ENCODE measurements around the gene LRRC51.

The LRRC51 gene

DNA sequence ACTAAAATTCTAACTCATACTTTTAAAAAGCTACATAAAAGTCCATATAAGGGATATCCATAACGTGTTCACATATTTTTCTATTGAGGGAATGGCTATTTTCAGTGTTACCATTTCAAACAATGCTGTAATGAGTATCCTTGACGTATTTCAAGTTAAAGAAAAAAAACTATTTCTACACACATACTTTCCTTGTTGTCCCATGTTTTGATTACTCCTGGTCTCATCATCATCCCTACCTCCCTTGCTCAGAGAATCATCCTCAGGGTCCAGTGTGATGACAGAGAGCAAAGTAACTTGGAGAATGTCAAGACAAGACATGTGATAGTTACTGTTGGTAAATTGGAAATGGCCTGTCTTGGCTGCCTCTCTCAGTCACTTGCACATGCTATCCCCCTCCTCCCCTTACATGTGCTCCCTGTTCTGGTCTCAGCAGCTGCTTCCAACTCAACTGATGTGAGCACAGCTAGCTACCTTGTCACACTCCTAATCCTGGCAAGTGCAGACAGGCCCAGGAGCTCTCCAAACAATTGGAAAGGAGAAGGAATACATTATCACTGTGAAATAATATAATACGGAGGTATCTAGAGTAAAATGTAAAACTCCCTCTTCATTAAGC, 22.1 kb upstream of the LRRC51 start:
- Histone ChIP-seq H2AFZ (ENCODE audit: low read depth, low read length) (no peak overlapping the region), H3K4me1 (ENCODE audit: low read length) (peaks cover 5% of the 10 kb centered on the region; the same call in 1 of the 2 replicates), H3K9ac (ENCODE audit: low read length) (no peak overlapping the region), H3K9me3 (ENCODE audit: insufficient read depth, low read length) (no peaks in the 10 kb centered on the region), H3K79me2 (ENCODE audit: low read length) (peaks cover 6% of the 10 kb centered on the region; the same call in 1 of the 2 replicates), H3K27me3 (ENCODE audit: low read depth, low read length) (no peaks in the 10 kb centered on the region), H3K4me3 (ENCODE audit: low read length) (no peak overlapping the region), H3K27ac (ENCODE audit: low read length) (no peak overlapping the region), H3K4me2 (ENCODE audit: low read length) (no peak overlapping the region), H3K36me3 (replicated peaks; ENCODE audit: low read depth, low read length) (peaks cover 15% of the 10 kb centered on the region), H4K20me1 (ENCODE audit: insufficient read depth, low read length) (no peaks in the 10 kb centered on the region)
- TF ChIP-seq, protein P1, sequence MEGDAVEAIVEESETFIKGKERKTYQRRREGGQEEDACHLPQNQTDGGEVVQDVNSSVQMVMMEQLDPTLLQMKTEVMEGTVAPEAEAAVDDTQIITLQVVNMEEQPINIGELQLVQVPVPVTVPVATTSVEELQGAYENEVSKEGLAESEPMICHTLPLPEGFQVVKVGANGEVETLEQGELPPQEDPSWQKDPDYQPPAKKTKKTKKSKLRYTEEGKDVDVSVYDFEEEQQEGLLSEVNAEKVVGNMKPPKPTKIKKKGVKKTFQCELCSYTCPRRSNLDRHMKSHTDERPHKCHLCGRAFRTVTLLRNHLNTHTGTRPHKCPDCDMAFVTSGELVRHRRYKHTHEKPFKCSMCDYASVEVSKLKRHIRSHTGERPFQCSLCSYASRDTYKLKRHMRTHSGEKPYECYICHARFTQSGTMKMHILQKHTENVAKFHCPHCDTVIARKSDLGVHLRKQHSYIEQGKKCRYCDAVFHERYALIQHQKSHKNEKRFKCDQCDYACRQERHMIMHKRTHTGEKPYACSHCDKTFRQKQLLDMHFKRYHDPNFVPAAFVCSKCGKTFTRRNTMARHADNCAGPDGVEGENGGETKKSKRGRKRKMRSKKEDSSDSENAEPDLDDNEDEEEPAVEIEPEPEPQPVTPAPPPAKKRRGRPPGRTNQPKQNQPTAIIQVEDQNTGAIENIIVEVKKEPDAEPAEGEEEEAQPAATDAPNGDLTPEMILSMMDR (IDR thresholded peaks at IDR 0.05; ENCODE audit: low read depth, low read length), result no peak
- no peak for TF ChIP-seq EZH2phosphoT487 (IDR thresholded peaks at IDR 0.05; ENCODE audit: low read depth)

DNA sequence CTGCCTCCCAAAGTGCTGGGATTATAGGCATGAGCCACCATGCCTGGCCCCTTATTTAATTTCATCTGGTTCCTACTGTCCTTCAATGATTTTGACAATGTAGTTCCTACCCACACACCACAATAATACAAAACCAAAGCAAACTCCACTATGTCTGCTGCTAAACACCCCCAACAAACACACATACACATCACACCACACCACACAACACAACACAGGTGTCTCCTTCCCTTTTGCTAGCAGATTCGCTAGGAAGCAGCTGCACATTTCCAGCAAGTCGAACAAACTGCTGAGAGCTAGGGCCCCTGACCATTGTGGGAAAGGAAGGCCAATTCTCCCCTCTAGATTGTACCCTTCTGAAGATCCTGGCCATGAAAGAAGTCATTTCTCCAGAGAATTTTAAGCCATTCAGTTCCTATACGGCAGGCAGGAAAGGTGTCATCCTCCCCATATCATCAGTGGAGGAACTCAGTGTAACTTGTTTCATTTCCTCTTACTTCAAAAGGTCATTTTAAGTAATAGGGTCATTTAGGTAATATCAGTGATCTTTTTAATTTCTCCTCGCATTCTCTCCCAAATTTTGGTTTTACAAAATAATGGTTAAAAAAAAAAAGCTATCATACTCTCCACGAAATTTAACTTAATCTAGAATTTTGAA, 18.8 kb upstream of the LRRC51 start:
- peaks cover 5% of the 10 kb centered on the region; the same call in 1 of the 2 replicates for H3K4me1 ChIP-seq (ENCODE audit: low read length)
- H3K4me2 ChIP-seq (ENCODE audit: low read length), result peak overlapping the region; percentile 27; the same call in 1 of the 2 replicates
- H2AFZ ChIP-seq (ENCODE audit: low read depth, low read length), result no peak overlapping the region
- H3K79me2 ChIP-seq (ENCODE audit: low read length), result peaks cover 9% of the 10 kb centered on the region; the same call in 1 of the 2 replicates
- TF ChIP-seq, protein P1 (IDR thresholded peaks at IDR 0.05; ENCODE audit: low read depth, low read length), result no peak
- TF ChIP-seq EZH2phosphoT487 (IDR thresholded peaks at IDR 0.05; ENCODE audit: low read depth), result no peak
- no peak overlapping the region for H3K4me3 ChIP-seq (ENCODE audit: low read length)
- no peaks in the 10 kb centered on the region for H3K9me3 ChIP-seq (ENCODE audit: insufficient read depth, low read length)
- H4K20me1 ChIP-seq (ENCODE audit: insufficient read depth, low read length), result no peaks in the 10 kb centered on the region
- H3K9ac ChIP-seq (ENCODE audit: low read length), result no peak overlapping the region
- no peaks in the 10 kb centered on the region for H3K27me3 ChIP-seq (ENCODE audit: low read depth, low read length)
- H3K27ac ChIP-seq (ENCODE audit: low read length), result no peak overlapping the region
- peaks cover 15% of the 10 kb centered on the region for H3K36me3 ChIP-seq (replicated peaks; ENCODE audit: low read depth, low read length)

DNA sequence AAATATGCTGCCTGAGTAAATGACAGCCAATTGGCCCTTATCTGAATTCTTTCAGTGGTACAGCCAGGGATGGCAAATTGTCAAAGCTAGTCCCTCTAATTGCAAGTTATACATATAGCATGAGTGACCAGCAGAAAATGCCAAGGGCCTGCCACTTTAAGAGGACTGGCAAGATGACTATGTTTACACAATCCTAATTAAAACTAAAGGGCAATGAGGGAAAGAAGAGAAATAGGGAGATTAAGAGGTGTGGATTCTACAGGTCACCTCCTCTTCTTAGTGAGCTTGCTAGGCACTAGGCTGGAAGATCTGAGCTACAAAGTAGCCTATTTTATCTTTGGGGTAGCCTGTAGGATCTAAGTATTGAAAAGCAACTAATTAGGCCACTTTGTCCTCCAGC, 13.8 kb upstream of the LRRC51 start:
- no peaks in the 10 kb centered on the region for H3K27me3 ChIP-seq (ENCODE audit: low read depth, low read length)
- H3K9ac ChIP-seq (ENCODE audit: low read length), result no peak overlapping the region
- peaks cover 17% of the 10 kb centered on the region for H3K36me3 ChIP-seq (replicated peaks; ENCODE audit: low read depth, low read length)
- H3K79me2 ChIP-seq (ENCODE audit: low read length), result peaks cover 35% of the 10 kb centered on the region
- peaks cover 32% of the 10 kb centered on the region for H4K20me1 ChIP-seq (ENCODE audit: insufficient read depth, low read length)
- no peak overlapping the region for H3K4me3 ChIP-seq (ENCODE audit: low read length)
- TF ChIP-seq, protein P1 (IDR thresholded peaks at IDR 0.05; ENCODE audit: low read depth, low read length), result no peak
- no peak for TF ChIP-seq EZH2phosphoT487 (IDR thresholded peaks at IDR 0.05; ENCODE audit: low read depth)
- no peak overlapping the region for H3K27ac ChIP-seq (ENCODE audit: low read length)
- no peak overlapping the region for H2AFZ ChIP-seq (ENCODE audit: low read depth, low read length)
- peaks cover 19% of the 10 kb centered on the region for H3K4me1 ChIP-seq (ENCODE audit: low read length)
- H3K9me3 ChIP-seq (ENCODE audit: insufficient read depth, low read length), result no peaks in the 10 kb centered on the region
- H3K4me2 ChIP-seq (ENCODE audit: low read length), result no peak overlapping the region

- peaks cover 15% of the 10 kb centered on the region for H3K36me3 ChIP-seq (replicated peaks; ENCODE audit: low read depth, low read length)
- H3K4me2 ChIP-seq (ENCODE audit: low read length), result no peak overlapping the region
- no peak overlapping the region for H2AFZ ChIP-seq (ENCODE audit: low read depth, low read length)
Measured at GRCh38 chr11:72067266-72067665, 13.4 kb upstream of the LRRC51 start.

More at GRCh38 chr11:72067266-72067665, 13.4 kb upstream of the LRRC51 start:
- no peak for TF ChIP-seq EZH2phosphoT487 (IDR thresholded peaks at IDR 0.05; ENCODE audit: low read depth)
- TF ChIP-seq, protein P1 (IDR thresholded peaks at IDR 0.05; ENCODE audit: low read depth, low read length), result no peak
- Histone ChIP-seq H4K20me1 (ENCODE audit: insufficient read depth, low read length) (peaks cover 36% of the 10 kb centered on the region), H3K27me3 (ENCODE audit: low read depth, low read length) (no peaks in the 10 kb centered on the region), H3K27ac (ENCODE audit: low read length) (no peak overlapping the region), H3K4me3 (ENCODE audit: low read length) (no peak overlapping the region), H3K9ac (ENCODE audit: low read length) (no peak overlapping the region), H3K9me3 (ENCODE audit: insufficient read depth, low read length) (no peaks in the 10 kb centered on the region), H3K4me1 (ENCODE audit: low read length) (peaks cover 14% of the 10 kb centered on the region), H3K79me2 (ENCODE audit: low read length) (peaks cover 39% of the 10 kb centered on the region)
